Measurements from ENCODE around the gene GMEB2.
"Not testable (repeated sequence)": the region's sequence is repeated elsewhere in the genome, so short reads cannot be mapped to it uniquely, and the experiment has no call there.

Gene GMEB2

GRCh38 chr20:63626424-63627128 is at the start of gene GMEB2:
Gene GMEB2 (minus strand): TSS chr20:63627101. CDS start chr20:63619397, 7,704 bp downstream.
- DNase-seq (ENCODE audit: low read depth in 2 of 3, low spot score in 1 of 3): peak; percentile 37 to 66 (median 41)

- no peak for DNase-seq (ENCODE audit: low read depth in 2 of 3, low spot score in 1 of 3)
These were observed 48.9 kb upstream of the GMEB2 start for GRCh38 chr20:63675681-63676368.

GRCh38 chr20:63673951-63674350 is 47.0 kb upstream of the GMEB2 start:
- no peak for DNase-seq (ENCODE audit: low read depth in 2 of 3, low spot score in 1 of 3)

GRCh38 chr20:63672666-63673065 is 45.8 kb upstream of the GMEB2 start:
- no peak for DNase-seq (ENCODE audit: low read depth in 2 of 3, low spot score in 1 of 3)

GRCh38 chr20:63671695-63672094 is 44.8 kb upstream of the GMEB2 start:
- DNase-seq (ENCODE audit: low read depth in 2 of 3, low spot score in 1 of 3): not testable (repeated sequence)

- DNase-seq (ENCODE audit: low read depth in 2 of 3, low spot score in 1 of 3): no peak
These were observed 41.5 kb upstream of the GMEB2 start for GRCh38 chr20:63668351-63668750.

GRCh38 chr20:63667858-63668257 is 41.0 kb upstream of the GMEB2 start:
- no peak for DNase-seq (ENCODE audit: low read depth in 2 of 3, low spot score in 1 of 3)

GRCh38 chr20:63665708-63666107 is 38.8 kb upstream of the GMEB2 start:
- DNase-seq (ENCODE audit: low read depth in 2 of 3, low spot score in 1 of 3): no peak

- no peak for DNase-seq (ENCODE audit: low read depth in 2 of 3, low spot score in 1 of 3)
These were observed 38.1 kb upstream of the GMEB2 start for GRCh38 chr20:63664861-63665594.

- no peak for DNase-seq (ENCODE audit: low read depth in 2 of 3, low spot score in 1 of 3)
These were observed 37.4 kb upstream of the GMEB2 start for GRCh38 chr20:63664143-63664851.

GRCh38 chr20:63663332-63664066 is 36.6 kb upstream of the GMEB2 start:
- DNase-seq (ENCODE audit: low read depth in 2 of 3, low spot score in 1 of 3): no peak

GRCh38 chr20:63662813-63663189 is 35.9 kb upstream of the GMEB2 start:
- DNase-seq (ENCODE audit: low read depth in 2 of 3, low spot score in 1 of 3): no peak

GRCh38 chr20:63661959-63662812 is 35.3 kb upstream of the GMEB2 start:
- DNase-seq (ENCODE audit: low read depth in 2 of 3, low spot score in 1 of 3): no peak

GRCh38 chr20:63661108-63661507 is 34.2 kb upstream of the GMEB2 start:
- DNase-seq (ENCODE audit: low read depth in 2 of 3, low spot score in 1 of 3): no peak

GRCh38 chr20:63660622-63661021 is 33.7 kb upstream of the GMEB2 start:
- DNase-seq (ENCODE audit: low read depth in 2 of 3, low spot score in 1 of 3): no peak

- DNase-seq (ENCODE audit: low read depth in 2 of 3, low spot score in 1 of 3): not testable (repeated sequence)
These were observed 33.3 kb upstream of the GMEB2 start for GRCh38 chr20:63660174-63660573.

- DNase-seq (ENCODE audit: low read depth in 2 of 3, low spot score in 1 of 3): no peak
These were observed 32.5 kb upstream of the GMEB2 start for GRCh38 chr20:63659370-63659769.

- DNase-seq (ENCODE audit: low read depth in 2 of 3, low spot score in 1 of 3): no peak
These were observed 31.9 kb upstream of the GMEB2 start for GRCh38 chr20:63658749-63659187.

- peak; percentile 75 to 90 (median 84) for DNase-seq (ENCODE audit: low read depth in 2 of 3, low spot score in 1 of 3)
These were observed 31.2 kb upstream of the GMEB2 start, which contains the start of gene RTEL1 for GRCh38 chr20:63657937-63658748. Gene RTEL1 (plus strand): TSS chr20:63658312. CDS start chr20:63659403, 1,091 bp downstream.
